ENCODE measurements around the gene MFSD2B. TPM values are rescaled to one million over a fixed set of nuclear protein-coding genes. Genes with fewer than 3 reads are reported as not detected.

Gene MFSD2B
- total RNA-seq, 4 donors from 2014 or later: 0.16 TPM; not detected in 3

GRCh38 chr2:24050041-24050979 is 40.4 kb downstream of the MFSD2B start:
- 15 to 19% methylated on average over 6 to 36 of the region's 47 CpGs for WGBS, 2 donors (ENCODE audit: low coverage in 1 of 2)
- intact Hi-C loops (cut with DNase I; ENCODE audit: low total_unique reads) (no loop called here), in situ Hi-C loops (cut with MboI; ENCODE audit: low pct_ligation_motif_present in 1 of 4, low pct_unique_long_range_greater_than_20kb in 1 of 4, low sequenced_read_pairs in 3 of 4) (no loop called here)
- TF ChIP-seq POLR2A (IDR thresholded peaks at IDR 0.05): no peak
- peaks cover 9 to 31% (median 23%) of the 10 kb centered on the region in 4 donors for H3K4me1 ChIP-seq
- DNase-seq: peak; percentile 19
- H3K27me3 ChIP-seq: peaks cover 13% of the 10 kb centered on the region
- no peaks in the 10 kb centered on the region for H3K36me3 ChIP-seq
- no peaks in the 10 kb centered on the region for H3K9me3 ChIP-seq
- peak overlapping the region; percentile 64 to 72 (median 70) for H3K27ac ChIP-seq
- H3K4me3 ChIP-seq: peak overlapping the region; percentile 68 to 83 (median 73)

- intact Hi-C loops (cut with DNase I; ENCODE audit: low total_unique reads): no loop called here
Measured at GRCh38 chr2:24051833-24052232, 41.9 kb downstream of the MFSD2B start.

GRCh38 chr2:24052951-24053350 is 43.1 kb downstream of the MFSD2B start:
- in situ Hi-C loops (cut with MboI; ENCODE audit: low pct_ligation_motif_present in 1 of 4, low pct_unique_long_range_greater_than_20kb in 1 of 4, low sequenced_read_pairs in 3 of 4): no loop called here
- Histone ChIP-seq H3K4me3 (no peak overlapping the region), H3K36me3 (no peaks in the 10 kb centered on the region), H3K9me3 (no peaks in the 10 kb centered on the region), H3K27me3 (peaks cover 13% of the 10 kb centered on the region), H3K27ac (no peak overlapping the region), H3K4me1 (peaks cover 5 to 17% (median 11%) of the 10 kb centered on the region in 4 donors)
- no peak for TF ChIP-seq EP300 (IDR thresholded peaks at IDR 0.05; ENCODE audit: low read depth)
- no peak for TF ChIP-seq POLR2A (IDR thresholded peaks at IDR 0.05)
- no peak for TF ChIP-seq CTCF (IDR thresholded peaks at IDR 0.05)
- TF ChIP-seq POLR2AphosphoS5 (IDR thresholded peaks at IDR 0.05): no peak
- 100% methylated on average over 1 of the region's 1 CpG for WGBS, 2 donors (ENCODE audit: low coverage in 1 of 2)
- intact Hi-C loops (cut with DNase I; ENCODE audit: low total_unique reads): no loop called here
- no peak for DNase-seq

More at GRCh38 chr2:24051833-24052232, 41.9 kb downstream of the MFSD2B start:
- Histone ChIP-seq H3K27me3 (peaks cover 13% of the 10 kb centered on the region), H3K27ac (no peak overlapping the region), H3K4me3 (no peak overlapping the region), H3K4me1 (peaks cover 5 to 22% (median 15%) of the 10 kb centered on the region in 4 donors), H3K36me3 (no peaks in the 10 kb centered on the region), H3K9me3 (no peaks in the 10 kb centered on the region)
- 81 to 93% methylated on average over 3 to 8 of the region's 8 CpGs for WGBS, 2 donors (ENCODE audit: low coverage in 1 of 2)
- DNase-seq: no peak
- no peak for TF ChIP-seq CTCF (IDR thresholded peaks at IDR 0.05)
- no peak for TF ChIP-seq POLR2AphosphoS5 (IDR thresholded peaks at IDR 0.05)
- no peak for TF ChIP-seq POLR2A (IDR thresholded peaks at IDR 0.05)
- TF ChIP-seq EP300 (IDR thresholded peaks at IDR 0.05; ENCODE audit: low read depth): no peak
- in situ Hi-C loops (cut with MboI; ENCODE audit: low pct_ligation_motif_present in 1 of 4, low pct_unique_long_range_greater_than_20kb in 1 of 4, low sequenced_read_pairs in 3 of 4): no loop called here

GRCh38 chr2:24054366-24055010 is 44.6 kb downstream of the MFSD2B start:
- WGBS, 2 donors (ENCODE audit: low coverage in 1 of 2): 62 to 75% methylated on average over 7 to 8 of the region's 8 CpGs
- peaks cover 0 to 10% (median 2%) of the 10 kb centered on the region in 4 donors for H3K4me1 ChIP-seq
- DNase-seq: no peak
- TF ChIP-seq CTCF (IDR thresholded peaks at IDR 0.05) (no peak), POLR2AphosphoS5 (IDR thresholded peaks at IDR 0.05) (no peak), POLR2A (IDR thresholded peaks at IDR 0.05) (no peak), EP300 (IDR thresholded peaks at IDR 0.05; ENCODE audit: low read depth) (no peak)
- no peak overlapping the region for H3K27ac ChIP-seq
- H3K4me3 ChIP-seq: no peak overlapping the region
- H3K36me3 ChIP-seq: no peaks in the 10 kb centered on the region
- H3K27me3 ChIP-seq: peaks cover 8% of the 10 kb centered on the region
- intact Hi-C loops (cut with DNase I; ENCODE audit: low total_unique reads) (no loop called here), in situ Hi-C loops (cut with MboI; ENCODE audit: low pct_ligation_motif_present in 1 of 4, low pct_unique_long_range_greater_than_20kb in 1 of 4, low sequenced_read_pairs in 3 of 4) (no loop called here)
- H3K9me3 ChIP-seq: no peaks in the 10 kb centered on the region

All from transverse colon (tissue), 4 donors.